GM18498 (cell line): ENCODE results near the gene ARL5A.
"Not testable (repeated sequence)": the region's sequence is repeated elsewhere in the genome, so short reads cannot be mapped to it uniquely, and the experiment has no call there.

Source experiments
- ATAC-seq: cut with Tn5 transposase; IDR thresholded peaks from one replicate; pipeline ENCODE4 v1.9.1; 2021; ENCODE audit warnings: mild to moderate bottlenecking, moderate library complexity; ENCODE audit not compliant: unreplicated experiment

The ARL5A gene

GRCh38 chr2:151828143-151828889 lies at the start of gene ARL5A:
Gene ARL5A, minus strand, starts transcription at chr2:151828421. Its CDS starts 245 bp downstream, at chr2:151828176.
- peak; percentile 93 for ATAC-seq

- not testable (repeated sequence) for ATAC-seq
Observed at GRCh38 chr2:151875631-151876030, 47.4 kb upstream of the ARL5A start.

- ATAC-seq = no peak
Observed at GRCh38 chr2:151872463-151872862, 44.2 kb upstream of the ARL5A start.

GRCh38 chr2:151869291-151869690 lies 41.1 kb upstream of the ARL5A start:
- no peak for ATAC-seq

GRCh38 chr2:151862700-151863099 lies 34.5 kb upstream of the ARL5A start:
- peak; percentile 99 for ATAC-seq

- ATAC-seq = no peak
Observed at GRCh38 chr2:151861174-151861573, 33.0 kb upstream of the ARL5A start.

GRCh38 chr2:151860613-151861146 lies 32.5 kb upstream of the ARL5A start:
- ATAC-seq = no peak

GRCh38 chr2:151860210-151860609 lies 32.0 kb upstream of the ARL5A start:
- no peak for ATAC-seq

- ATAC-seq = no peak
Observed at GRCh38 chr2:151857650-151858049, 29.4 kb upstream of the ARL5A start.

GRCh38 chr2:151855111-151855510 lies 26.9 kb upstream of the ARL5A start:
- no peak for ATAC-seq

- ATAC-seq = no peak
Observed at GRCh38 chr2:151853070-151853758, 25.0 kb upstream of the ARL5A start.

GRCh38 chr2:151852260-151853069 lies 24.2 kb upstream of the ARL5A start:
- no peak for ATAC-seq

GRCh38 chr2:151851761-151852160 lies 23.5 kb upstream of the ARL5A start:
- ATAC-seq = no peak

- no peak for ATAC-seq
Observed at GRCh38 chr2:151849413-151850010, 21.3 kb upstream of the ARL5A start.

- ATAC-seq = peak; percentile 55
Observed at GRCh38 chr2:151845884-151846283, 17.7 kb upstream of the ARL5A start.

- ATAC-seq = peak; percentile 7
Observed at GRCh38 chr2:151845481-151845880, 17.3 kb upstream of the ARL5A start.

- no peak for ATAC-seq
Observed at GRCh38 chr2:151844211-151844896, 16.1 kb upstream of the ARL5A start.

- no peak for ATAC-seq
Observed at GRCh38 chr2:151843691-151844061, 15.5 kb upstream of the ARL5A start.

GRCh38 chr2:151842830-151843690 lies 14.8 kb upstream of the ARL5A start:
- no peak for ATAC-seq
